BJ (cell line): ENCODE results near the gene C12orf57. TPM values are rescaled to one million over a fixed set of nuclear protein-coding genes. Genes with fewer than 3 reads are reported as not detected.

Experiments used
- CTCF ChIA-PET: fragments of 350-600 bp; formaldehyde crosslinking; extraction: SDS; loops from one replicate; lab custom pipeline; 2021; ENCODE audit warnings: antibody characterized with exemption, inconsistent platforms; lab: Yijun Ruan, JAX
- POLR2A ChIA-PET: fragments of 300-600 bp; sonication (Branson Sonifier 250); formaldehyde crosslinking; extraction: SDS; loops from one replicate; lab custom pipeline; 2021; ENCODE audit warnings: antibody characterized with exemption; lab: Charles Lee
- DNase-seq: peaks from one replicate; pipeline ENCODE4 v3.0.0-alpha.2; 2011; ENCODE audit warnings: low read depth
- H3K27me3 ChIP-seq: 2 replicates; pipeline ENCODE4 v1.6.0; 2011; ENCODE audit warnings: low read length; ENCODE audit not compliant: control insufficient read depth, insufficient read depth
- H3K36me3 ChIP-seq: 2 replicates; pipeline ENCODE4 v1.5.1; 2011; ENCODE audit warnings: low read length; ENCODE audit not compliant: control insufficient read depth, insufficient read depth
- H3K4me3 ChIP-seq: 2 replicates; pipeline ENCODE4 v1.5.1; 2011; ENCODE audit warnings: low read depth, mild to moderate bottlenecking, control low read depth, low read length
- polyA plus RNA-seq: library from polyadenylated mRNA; depleted of rRNA; stranded (reverse); fragments of >200 nt; gene quantifications from 2 replicates; pipeline ENCODE4 v1.2.3, GENCODE V29; 2011
- TF ChIP-seq, protein P1 (sequence below): IDR thresholded peaks from 2 replicates; pipeline ENCODE4 v1.5.1; 2011; ENCODE audit warnings: low read depth, mild to moderate bottlenecking, control low read depth, inconsistent platforms, low read length, moderate library complexity; ENCODE audit not compliant: insufficient read depth

The C12orf57 gene
- polyA plus RNA-seq, 1 experiment = 709 TPM

DNA sequence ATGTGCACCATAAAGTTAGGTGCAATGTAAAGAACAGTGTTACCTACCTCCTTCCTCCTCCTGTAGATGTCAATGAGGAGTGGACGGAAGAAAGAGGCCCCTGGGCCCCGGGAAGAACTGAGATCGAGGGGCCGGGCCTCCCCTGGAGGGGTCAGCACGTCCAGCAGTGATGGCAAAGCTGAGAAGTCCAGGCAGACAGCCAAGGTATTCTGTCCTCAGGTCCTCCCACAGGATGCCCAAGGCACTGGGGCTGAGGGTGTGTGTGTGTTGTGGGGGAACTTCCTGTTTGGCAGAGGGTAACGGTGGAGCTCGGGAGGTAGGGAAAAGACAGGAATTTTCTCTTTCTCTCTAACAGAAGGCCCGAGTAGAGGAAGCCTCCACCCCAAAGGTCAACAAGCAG is 9.7 kb upstream of the C12orf57 start:
- Histone ChIP-seq H3K4me3 (no peak overlapping the region), H3K36me3 (peaks cover 30% of the 10 kb centered on the region), H3K27me3 (no peaks in the 10 kb centered on the region)
- ChIA-PET POLR2A (interaction anchor here (0.6 kb wide), 2 partner anchors 10 to 400 kb away, joined by 3 to 6 read pairs; partner anchors contain the start of genes C12orf57, GAPDH and RNU7-1), CTCF (interaction anchor here (0.5 to 10.0 kb wide), 8 partner anchors 10 to 175 kb away, joined by 3 to 129 read pairs (median 6); partner anchors contain the start of genes C12orf57, C1RL and RNU7-1)
- TF ChIP-seq, protein P1, sequence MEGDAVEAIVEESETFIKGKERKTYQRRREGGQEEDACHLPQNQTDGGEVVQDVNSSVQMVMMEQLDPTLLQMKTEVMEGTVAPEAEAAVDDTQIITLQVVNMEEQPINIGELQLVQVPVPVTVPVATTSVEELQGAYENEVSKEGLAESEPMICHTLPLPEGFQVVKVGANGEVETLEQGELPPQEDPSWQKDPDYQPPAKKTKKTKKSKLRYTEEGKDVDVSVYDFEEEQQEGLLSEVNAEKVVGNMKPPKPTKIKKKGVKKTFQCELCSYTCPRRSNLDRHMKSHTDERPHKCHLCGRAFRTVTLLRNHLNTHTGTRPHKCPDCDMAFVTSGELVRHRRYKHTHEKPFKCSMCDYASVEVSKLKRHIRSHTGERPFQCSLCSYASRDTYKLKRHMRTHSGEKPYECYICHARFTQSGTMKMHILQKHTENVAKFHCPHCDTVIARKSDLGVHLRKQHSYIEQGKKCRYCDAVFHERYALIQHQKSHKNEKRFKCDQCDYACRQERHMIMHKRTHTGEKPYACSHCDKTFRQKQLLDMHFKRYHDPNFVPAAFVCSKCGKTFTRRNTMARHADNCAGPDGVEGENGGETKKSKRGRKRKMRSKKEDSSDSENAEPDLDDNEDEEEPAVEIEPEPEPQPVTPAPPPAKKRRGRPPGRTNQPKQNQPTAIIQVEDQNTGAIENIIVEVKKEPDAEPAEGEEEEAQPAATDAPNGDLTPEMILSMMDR = no peak
- DNase-seq = no peak

DNA sequence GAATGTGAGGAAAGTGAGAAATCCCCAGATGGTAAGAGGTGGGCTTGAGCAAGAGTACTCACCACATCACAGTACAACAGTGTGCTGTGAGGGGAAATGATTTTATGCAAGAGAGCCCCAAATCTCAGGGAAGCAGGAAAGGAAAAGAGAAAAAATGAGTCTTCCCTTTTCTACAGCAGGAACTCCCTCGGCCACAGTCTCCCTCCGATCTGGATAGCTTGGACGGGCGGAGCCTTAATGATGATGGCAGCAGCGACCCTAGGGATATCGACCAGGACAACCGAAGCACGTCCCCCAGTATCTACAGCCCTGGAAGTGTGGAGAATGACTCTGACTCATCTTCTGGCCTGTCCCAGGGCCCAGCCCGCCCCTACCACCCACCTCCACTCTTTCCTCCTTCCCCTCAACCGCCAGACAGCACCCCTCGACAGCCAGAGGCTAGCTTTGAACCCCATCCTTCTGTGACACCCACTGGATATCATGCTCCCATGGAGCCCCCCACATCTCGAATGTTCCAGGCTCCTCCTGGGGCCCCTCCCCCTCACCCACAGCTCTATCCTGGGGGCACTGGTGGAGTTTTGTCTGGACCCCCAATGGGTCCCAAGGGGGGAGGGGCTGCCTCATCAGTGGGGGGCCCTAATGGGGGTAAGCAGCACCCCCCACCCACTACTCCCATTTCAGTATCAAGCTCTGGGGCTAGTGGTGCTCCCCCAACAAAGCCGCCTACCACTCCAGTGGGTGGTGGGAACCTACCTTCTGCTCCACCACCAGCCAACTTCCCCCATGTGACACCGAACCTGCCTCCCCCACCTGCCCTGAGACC is 8.2 kb upstream of the C12orf57 start:
- ChIA-PET POLR2A (no interaction called here), CTCF (interaction anchor here (1.9 to 10.0 kb wide), 3 partner anchors 11 to 44 kb away, joined by 8 to 129 read pairs (median 8); no protein-coding TSS in a partner anchor)
- H3K36me3 ChIP-seq = peaks cover 35% of the 10 kb centered on the region
- no peak overlapping the region for H3K4me3 ChIP-seq
- DNase-seq = no peak
- H3K27me3 ChIP-seq = no peaks in the 10 kb centered on the region
- TF ChIP-seq, protein P1 = no peak

DNA sequence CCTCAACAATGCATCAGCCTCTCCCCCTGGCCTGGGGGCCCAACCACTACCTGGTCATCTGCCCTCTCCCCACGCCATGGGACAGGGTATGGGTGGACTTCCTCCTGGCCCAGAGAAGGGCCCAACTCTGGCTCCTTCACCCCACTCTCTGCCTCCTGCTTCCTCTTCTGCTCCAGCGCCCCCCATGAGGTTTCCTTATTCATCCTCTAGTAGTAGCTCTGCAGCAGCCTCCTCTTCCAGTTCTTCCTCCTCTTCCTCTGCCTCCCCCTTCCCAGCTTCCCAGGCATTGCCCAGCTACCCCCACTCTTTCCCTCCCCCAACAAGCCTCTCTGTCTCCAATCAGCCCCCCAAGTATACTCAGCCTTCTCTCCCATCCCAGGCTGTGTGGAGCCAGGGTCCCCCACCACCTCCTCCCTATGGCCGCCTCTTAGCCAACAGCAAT is 7.6 kb upstream of the C12orf57 start:
- Histone ChIP-seq H3K36me3 (peaks cover 41% of the 10 kb centered on the region), H3K4me3 (no peak overlapping the region), H3K27me3 (no peaks in the 10 kb centered on the region)
- DNase-seq = no peak
- TF ChIP-seq, protein P1 = no peak
- POLR2A ChIA-PET = no interaction called here
- CTCF ChIA-PET = interaction anchor here (0.7 to 10.0 kb wide), 3 partner anchors 12 to 67 kb away, joined by 3 to 129 read pairs (median 8); no protein-coding TSS in a partner anchor

DNA sequence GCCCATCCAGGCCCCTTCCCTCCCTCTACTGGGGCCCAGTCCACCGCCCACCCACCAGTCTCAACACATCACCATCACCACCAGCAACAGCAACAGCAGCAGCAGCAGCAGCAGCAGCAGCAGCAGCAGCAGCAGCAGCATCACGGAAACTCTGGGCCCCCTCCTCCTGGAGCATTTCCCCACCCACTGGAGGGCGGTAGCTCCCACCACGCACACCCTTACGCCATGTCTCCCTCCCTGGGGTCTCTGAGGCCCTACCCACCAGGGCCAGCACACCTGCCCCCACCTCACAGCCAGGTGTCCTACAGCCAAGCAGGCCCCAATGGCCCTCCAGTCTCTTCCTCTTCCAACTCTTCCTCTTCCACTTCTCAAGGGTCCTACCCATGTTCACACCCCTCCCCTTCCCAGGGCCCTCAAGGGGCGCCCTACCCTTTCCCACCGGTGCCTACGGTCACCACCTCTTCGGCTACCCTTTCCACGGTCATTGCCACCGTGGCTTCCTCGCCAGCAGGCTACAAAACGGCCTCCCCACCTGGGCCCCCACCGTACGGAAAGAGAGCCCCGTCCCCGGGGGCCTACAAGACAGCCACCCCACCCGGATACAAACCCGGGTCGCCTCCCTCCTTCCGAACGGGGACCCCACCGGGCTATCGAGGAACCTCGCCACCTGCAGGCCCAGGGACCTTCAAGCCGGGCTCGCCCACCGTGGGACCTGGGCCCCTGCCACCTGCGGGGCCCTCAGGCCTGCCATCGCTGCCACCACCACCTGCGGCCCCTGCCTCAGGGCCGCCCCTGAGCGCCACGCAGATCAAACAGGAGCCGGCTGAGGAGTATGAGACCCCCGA is 7.0 kb upstream of the C12orf57 start:
- Histone ChIP-seq H3K36me3 (peaks cover 47% of the 10 kb centered on the region), H3K27me3 (no peaks in the 10 kb centered on the region), H3K4me3 (peak overlapping the region; percentile 60)
- TF ChIP-seq, protein P1 = no peak
- CTCF ChIA-PET = interaction anchor here (0.7 to 10.0 kb wide), 9 partner anchors 8 to 68 kb away, joined by 3 to 129 read pairs (median 5); partner anchors contain the start of genes ATN1, ENO2 and SPSB2
- POLR2A ChIA-PET = interaction anchor here (0.9 kb wide), 1 partner anchor 10 kb away, joined by 3 read pairs; no protein-coding TSS in a partner anchor
- no peak for DNase-seq
